ENCODE data around the gene SLC28A1.

Gene SLC28A1

DNA sequence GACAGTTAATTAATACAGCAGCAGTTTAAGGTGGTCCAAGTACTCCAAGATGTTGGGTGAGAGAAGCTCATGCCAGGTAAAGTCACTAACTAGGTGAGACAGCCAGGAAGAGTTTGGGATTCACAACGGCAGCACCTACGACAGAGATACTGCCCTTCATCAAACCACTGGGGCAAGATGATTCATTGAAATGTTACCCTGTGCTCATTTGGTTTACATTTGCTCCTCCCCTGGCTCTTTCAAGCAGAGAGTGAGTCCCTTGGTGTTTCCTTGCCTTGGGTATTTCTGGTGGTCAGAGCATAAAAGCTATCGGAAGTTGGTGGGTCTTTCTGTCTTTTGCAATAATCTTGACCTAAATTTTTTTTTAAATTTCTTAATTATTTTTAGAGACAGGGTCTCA, 77.2 kb downstream of the SLC28A1 start:
- DNase-seq (ENCODE audit: low read depth): no peak
- no peak overlapping the region for H3K4me3 ChIP-seq (replicated peaks; ENCODE audit: low read depth, low read length)
- TF ChIP-seq, protein P1, sequence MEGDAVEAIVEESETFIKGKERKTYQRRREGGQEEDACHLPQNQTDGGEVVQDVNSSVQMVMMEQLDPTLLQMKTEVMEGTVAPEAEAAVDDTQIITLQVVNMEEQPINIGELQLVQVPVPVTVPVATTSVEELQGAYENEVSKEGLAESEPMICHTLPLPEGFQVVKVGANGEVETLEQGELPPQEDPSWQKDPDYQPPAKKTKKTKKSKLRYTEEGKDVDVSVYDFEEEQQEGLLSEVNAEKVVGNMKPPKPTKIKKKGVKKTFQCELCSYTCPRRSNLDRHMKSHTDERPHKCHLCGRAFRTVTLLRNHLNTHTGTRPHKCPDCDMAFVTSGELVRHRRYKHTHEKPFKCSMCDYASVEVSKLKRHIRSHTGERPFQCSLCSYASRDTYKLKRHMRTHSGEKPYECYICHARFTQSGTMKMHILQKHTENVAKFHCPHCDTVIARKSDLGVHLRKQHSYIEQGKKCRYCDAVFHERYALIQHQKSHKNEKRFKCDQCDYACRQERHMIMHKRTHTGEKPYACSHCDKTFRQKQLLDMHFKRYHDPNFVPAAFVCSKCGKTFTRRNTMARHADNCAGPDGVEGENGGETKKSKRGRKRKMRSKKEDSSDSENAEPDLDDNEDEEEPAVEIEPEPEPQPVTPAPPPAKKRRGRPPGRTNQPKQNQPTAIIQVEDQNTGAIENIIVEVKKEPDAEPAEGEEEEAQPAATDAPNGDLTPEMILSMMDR (IDR thresholded peaks at IDR 0.05; ENCODE audit: low read length, missing control alignments): no peak

DNA sequence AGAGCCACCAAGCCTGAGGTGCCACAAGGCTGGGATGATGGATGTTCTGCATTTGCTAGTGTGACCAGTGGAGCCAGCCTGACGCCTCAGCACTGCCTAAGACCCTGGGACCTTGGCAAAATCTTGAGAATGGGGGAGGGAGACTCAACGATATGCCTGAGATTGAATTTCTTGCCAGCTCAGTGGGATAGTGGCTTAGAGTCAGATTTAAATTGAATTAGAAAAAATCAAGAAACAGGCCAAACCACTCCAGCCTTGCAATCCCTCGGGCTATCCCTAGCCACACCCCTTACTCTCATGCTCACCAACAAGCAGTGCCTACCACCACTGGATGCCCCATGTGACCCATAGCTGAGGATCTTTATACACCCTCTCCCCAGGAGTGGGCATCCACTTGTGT, 78.5 kb downstream of the SLC28A1 start:
- DNase-seq (ENCODE audit: low read depth): no peak
- TF ChIP-seq, protein P1 (IDR thresholded peaks at IDR 0.05; ENCODE audit: low read length, missing control alignments): no peak
- H3K4me3 ChIP-seq (replicated peaks; ENCODE audit: low read depth, low read length): no peak overlapping the region

- H3K4me3 ChIP-seq (replicated peaks; ENCODE audit: low read depth, low read length): no peak overlapping the region
- TF ChIP-seq, protein P1 (IDR thresholded peaks at IDR 0.05; ENCODE audit: low read length, missing control alignments): no peak
- DNase-seq (ENCODE audit: low read depth): no peak
Measured at GRCh38 chr15:84967380-84967779, 82.9 kb downstream of the SLC28A1 start.

DNA sequence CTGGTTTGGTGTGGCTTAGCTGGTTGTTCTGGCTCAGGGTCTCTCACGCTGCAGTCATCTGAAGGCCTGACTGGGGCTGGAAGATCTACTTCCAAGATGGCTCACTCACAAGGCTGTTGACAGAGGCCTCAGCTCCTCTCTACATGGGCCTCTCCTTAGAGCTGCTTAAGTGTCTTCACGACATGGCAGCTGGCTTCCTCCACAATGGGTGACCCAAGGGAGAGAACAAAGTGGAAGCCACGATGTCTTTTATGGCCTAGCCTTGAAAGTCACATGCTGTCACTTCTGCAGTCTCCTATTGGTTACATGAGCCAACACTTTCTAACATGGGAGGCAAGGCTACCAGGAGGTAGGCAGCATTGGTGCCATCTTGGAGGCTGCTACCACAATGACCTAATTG, 83.8 kb downstream of the SLC28A1 start:
- no peak overlapping the region for H3K4me3 ChIP-seq (replicated peaks; ENCODE audit: low read depth, low read length)
- TF ChIP-seq, protein P1 (IDR thresholded peaks at IDR 0.05; ENCODE audit: low read length, missing control alignments): no peak

DNA sequence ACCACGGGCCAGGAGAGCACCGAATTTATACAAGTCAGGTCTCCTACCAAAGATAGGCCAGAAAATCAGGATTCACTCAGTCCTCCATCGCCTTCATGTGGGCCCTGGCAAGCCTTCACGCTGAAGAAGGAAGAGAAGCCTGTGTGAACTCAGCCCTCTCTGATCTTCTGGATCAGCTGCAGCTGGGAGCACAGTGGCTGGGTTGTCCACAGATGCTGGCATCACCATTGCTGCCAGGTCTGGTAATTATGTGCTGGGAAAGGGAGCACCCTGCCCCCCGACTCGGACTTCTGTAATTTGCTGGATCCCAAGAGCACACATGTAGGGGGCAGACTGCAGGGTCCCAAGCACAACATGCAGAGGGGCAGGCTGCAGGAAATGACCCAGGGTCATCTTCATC, 84.8 kb downstream of the SLC28A1 start:
- DNase-seq (ENCODE audit: low read depth): no peak
- TF ChIP-seq, protein P1 (IDR thresholded peaks at IDR 0.05; ENCODE audit: low read length, missing control alignments): no peak

More for the DNA sequence above, 83.8 kb downstream of the SLC28A1 start:
- DNase-seq (ENCODE audit: low read depth): no peak

GRCh38 chr15:84970843-84971242, 86.4 kb downstream of the SLC28A1 start:
- DNase-seq (ENCODE audit: low read depth): no peak
- H3K4me3 ChIP-seq (replicated peaks; ENCODE audit: low read depth, low read length): no peak overlapping the region
- TF ChIP-seq, protein P1 (IDR thresholded peaks at IDR 0.05; ENCODE audit: low read length, missing control alignments): no peak

More for the DNA sequence above, 84.8 kb downstream of the SLC28A1 start:
- H3K4me3 ChIP-seq (replicated peaks; ENCODE audit: low read depth, low read length): no peak overlapping the region

All from fibroblast of pulmonary artery (primary cell).